GM18858 (cell line): ENCODE results near the gene CPNE8.

ENCODE experiments used
- ATAC-seq: cut with Tn5 transposase; IDR thresholded peaks from one replicate; pipeline ENCODE4 v1.9.1; 2021; ENCODE audit not compliant: unreplicated experiment

The CPNE8 gene

GRCh38 chr12:38838056-38838850 is 67.1 kb downstream of the CPNE8 start:
- no peak for ATAC-seq

- no peak for ATAC-seq
These were observed 73.7 kb downstream of the CPNE8 start for GRCh38 chr12:38831715-38832114.

- no peak for ATAC-seq
These were observed 80.4 kb downstream of the CPNE8 start for GRCh38 chr12:38825006-38825405.

- no peak for ATAC-seq
These were observed 81.7 kb downstream of the CPNE8 start for GRCh38 chr12:38823738-38824137.

- ATAC-seq: no peak
These were observed 82.1 kb downstream of the CPNE8 start for GRCh38 chr12:38823314-38823713.

- ATAC-seq: no peak
These were observed 87.4 kb downstream of the CPNE8 start for GRCh38 chr12:38817942-38818341.

- no peak for ATAC-seq
These were observed 91.5 kb downstream of the CPNE8 start for GRCh38 chr12:38813923-38814322.

- no peak for ATAC-seq
These were observed 93.5 kb downstream of the CPNE8 start for GRCh38 chr12:38811814-38812356.

GRCh38 chr12:38809832-38810231 is 95.6 kb downstream of the CPNE8 start:
- ATAC-seq: no peak

GRCh38 chr12:38788106-38788505 is 117.3 kb downstream of the CPNE8 start:
- no peak for ATAC-seq

- ATAC-seq: no peak
These were observed 120.0 kb downstream of the CPNE8 start for GRCh38 chr12:38785381-38785780.

- ATAC-seq: no peak
These were observed 122.1 kb downstream of the CPNE8 start for GRCh38 chr12:38783304-38783703.

GRCh38 chr12:38782359-38782758 is 123.0 kb downstream of the CPNE8 start:
- peak; percentile 71 for ATAC-seq

GRCh38 chr12:38776647-38777046 is 128.7 kb downstream of the CPNE8 start:
- ATAC-seq: no peak

GRCh38 chr12:38775457-38775856 is 129.9 kb downstream of the CPNE8 start:
- peak; percentile 98 for ATAC-seq

- no peak for ATAC-seq
These were observed 133.0 kb downstream of the CPNE8 start for GRCh38 chr12:38772437-38772836.

- ATAC-seq: peak; percentile 47
These were observed 133.5 kb downstream of the CPNE8 start for GRCh38 chr12:38771871-38772270.

- ATAC-seq: no peak
These were observed 143.6 kb downstream of the CPNE8 start for GRCh38 chr12:38761636-38762342.

GRCh38 chr12:38761111-38761510 is 144.3 kb downstream of the CPNE8 start:
- no peak for ATAC-seq

GRCh38 chr12:38759621-38760020 is 145.8 kb downstream of the CPNE8 start:
- ATAC-seq: no peak

GRCh38 chr12:38746744-38747143 is 158.6 kb downstream of the CPNE8 start:
- no peak for ATAC-seq

- no peak for ATAC-seq
These were observed 159.8 kb downstream of the CPNE8 start for GRCh38 chr12:38745601-38746000.
